ENCODE data around the gene GOLGA3. TPM values are rescaled to one million over a fixed set of nuclear protein-coding genes. Genes with fewer than 3 reads are reported as not detected.
"Not testable (repeated sequence)": the region's sequence is repeated elsewhere in the genome, so short reads cannot be mapped to it uniquely, and the experiment has no call there.

GOLGA3 gene
- total RNA-seq, 1 experiment from 2014 or later: 86.9 TPM

GRCh38 chr12:132837693-132838409 is 9.2 kb upstream of the GOLGA3 start:
- no peak overlapping the region for H3K27ac ChIP-seq (ENCODE audit: low read length)
- H3K36me3 ChIP-seq (ENCODE audit: low read depth, low read length): peaks cover 13% of the 10 kb centered on the region
- no peak overlapping the region for H3K9ac ChIP-seq (ENCODE audit: low read length)
- BruUV-seq (replicated peaks): no TSS peak
- H3K27me3 ChIP-seq (ENCODE audit: low read length): no peaks in the 10 kb centered on the region
- H3K4me2 ChIP-seq (ENCODE audit: low read length): no peak overlapping the region
- ChIA-PET POLR2A (ENCODE audit: unreplicated experiment) (no interaction called here), CTCF (no interaction called here)
- H3F3A ChIP-seq (ENCODE audit: low read length, unreplicated experiment): no peaks in the 10 kb centered on the region
- no peaks in the 10 kb centered on the region for H3K9me3 ChIP-seq (ENCODE audit: low read length)
- ATAC-seq: no peak; the same call in 1 of the 2 replicates
- no peaks in the 10 kb centered on the region for H3K4me1 ChIP-seq (ENCODE audit: insufficient read depth, low read length)
- H3K79me2 ChIP-seq (ENCODE audit: low read length): no peaks in the 10 kb centered on the region
- intact Hi-C loops (cut with micrococcal nuclease): no loop called here
- DNase-seq: no peak
- H2AFZ ChIP-seq (ENCODE audit: low read length): no peak overlapping the region
- no peak overlapping the region for H3K4me3 ChIP-seq (ENCODE audit: low read length)
- H4K20me1 ChIP-seq (ENCODE audit: low read length): no peaks in the 10 kb centered on the region
- H3K9me2 ChIP-seq (replicated peaks; ENCODE audit: low read length): no peaks in the 10 kb centered on the region
- TF ChIP-seq EZH2phosphoT487 (IDR thresholded peaks at IDR 0.05; ENCODE audit: borderline replicate concordance, low read length): no peak
- TF ChIP-seq CTCF (conservative IDR thresholded peaks at IDR 0.05; ENCODE audit: low read depth, low read length): no peak
- TF ChIP-seq EZH2 (IDR thresholded peaks at IDR 0.05; ENCODE audit: low read length, unreplicated experiment): no peak

GRCh38 chr12:132836795-132837331 is 8.2 kb upstream of the GOLGA3 start:
- H4K20me1 ChIP-seq (ENCODE audit: low read length): no peaks in the 10 kb centered on the region
- H3K9me3 ChIP-seq (ENCODE audit: low read length): no peaks in the 10 kb centered on the region
- intact Hi-C loops (cut with micrococcal nuclease): no loop called here
- no peaks in the 10 kb centered on the region for H3K4me1 ChIP-seq (ENCODE audit: insufficient read depth, low read length)
- POLR2A ChIA-PET (ENCODE audit: unreplicated experiment): no interaction called here
- BruUV-seq (replicated peaks): no TSS peak
- DNase-seq (no peak), ATAC-seq (peak; percentile 18; the same call in 1 of the 2 replicates)
- H3K27ac ChIP-seq (ENCODE audit: low read length): no peak overlapping the region
- H3K4me3 ChIP-seq (ENCODE audit: low read length): no peak overlapping the region
- no peaks in the 10 kb centered on the region for H3K27me3 ChIP-seq (ENCODE audit: low read length)
- CTCF ChIA-PET: no interaction called here
- no peaks in the 10 kb centered on the region for H3K9me2 ChIP-seq (replicated peaks; ENCODE audit: low read length)
- TF ChIP-seq EZH2 (IDR thresholded peaks at IDR 0.05; ENCODE audit: low read length, unreplicated experiment) (no peak), CTCF (conservative IDR thresholded peaks at IDR 0.05; ENCODE audit: low read depth, low read length) (no peak), EZH2phosphoT487 (IDR thresholded peaks at IDR 0.05; ENCODE audit: borderline replicate concordance, low read length) (no peak)
- H3F3A ChIP-seq (ENCODE audit: low read length, unreplicated experiment): no peaks in the 10 kb centered on the region
- peaks cover 13% of the 10 kb centered on the region for H3K36me3 ChIP-seq (ENCODE audit: low read depth, low read length)
- H3K4me2 ChIP-seq (ENCODE audit: low read length): no peak overlapping the region
- H2AFZ ChIP-seq (ENCODE audit: low read length): no peak overlapping the region
- no peak overlapping the region for H3K9ac ChIP-seq (ENCODE audit: low read length)
- no peaks in the 10 kb centered on the region for H3K79me2 ChIP-seq (ENCODE audit: low read length)

- H3K9me3 ChIP-seq (ENCODE audit: low read length); ATAC-seq; H3K27ac ChIP-seq (ENCODE audit: low read length); H3K79me2 ChIP-seq (ENCODE audit: low read length); BruUV-seq (replicated peaks); H3K4me3 ChIP-seq (ENCODE audit: low read length); H3F3A ChIP-seq (ENCODE audit: low read length, unreplicated experiment); CTCF ChIA-PET; H3K4me1 ChIP-seq (ENCODE audit: insufficient read depth, low read length); H3K27me3 ChIP-seq (ENCODE audit: low read length); H3K4me2 ChIP-seq (ENCODE audit: low read length); H2AFZ ChIP-seq (ENCODE audit: low read length); POLR2A ChIA-PET (ENCODE audit: unreplicated experiment); H4K20me1 ChIP-seq (ENCODE audit: low read length); intact Hi-C loops (cut with micrococcal nuclease); DNase-seq; H3K9ac ChIP-seq (ENCODE audit: low read length); H3K9me2 ChIP-seq (replicated peaks; ENCODE audit: low read length): not testable (repeated sequence)
- peaks cover 14% of the 10 kb centered on the region for H3K36me3 ChIP-seq (ENCODE audit: low read depth, low read length)
Measured at GRCh38 chr12:132836230-132836629, 7.6 kb upstream of the GOLGA3 start.
